HCT116 (cell line): ENCODE data around the gene TSKU.

Source experiments
- CTCF ChIP-seq, 3 experiments: fragments of 200-600 bp in 1 of 3; sonication (generic) in 1 of 3; IDR thresholded peaks in 2 of 3; conservative IDR thresholded peaks in 1 of 3; 2 replicates each; pipeline ENCODE4 v1.5.1; 2012 to 2017; ENCODE audit warnings: low read depth in 2 of 3, low read length in 2 of 3, antibody characterized with exemption in 1 of 3, borderline replicate concordance in 1 of 3, control low read depth in 1 of 3, mild to moderate bottlenecking in 1 of 3, mixed read lengths in 1 of 3, mixed run types in 1 of 3, moderate library complexity in 1 of 3; ENCODE audit not compliant: insufficient read depth in 1 of 3
- TF ChIP-seq, protein P1 (sequence below): IDR thresholded peaks from 2 replicates; pipeline ENCODE4 v1.6.1; 2012; ENCODE audit warnings: low read depth

GRCh38 chr11:76786016-76786415 lies 2.9 kb downstream of the TSKU start:
- no peak for TF ChIP-seq CTCF (IDR thresholded peaks at IDR 0.05 in 2 of 3, conservative IDR thresholded peaks at IDR 0.05 in 1 of 3; ENCODE audit: borderline replicate concordance in 1 of 3, insufficient read depth in 1 of 3, low read depth in 2 of 3, low read length in 2 of 3)
- TF ChIP-seq, protein P1, sequence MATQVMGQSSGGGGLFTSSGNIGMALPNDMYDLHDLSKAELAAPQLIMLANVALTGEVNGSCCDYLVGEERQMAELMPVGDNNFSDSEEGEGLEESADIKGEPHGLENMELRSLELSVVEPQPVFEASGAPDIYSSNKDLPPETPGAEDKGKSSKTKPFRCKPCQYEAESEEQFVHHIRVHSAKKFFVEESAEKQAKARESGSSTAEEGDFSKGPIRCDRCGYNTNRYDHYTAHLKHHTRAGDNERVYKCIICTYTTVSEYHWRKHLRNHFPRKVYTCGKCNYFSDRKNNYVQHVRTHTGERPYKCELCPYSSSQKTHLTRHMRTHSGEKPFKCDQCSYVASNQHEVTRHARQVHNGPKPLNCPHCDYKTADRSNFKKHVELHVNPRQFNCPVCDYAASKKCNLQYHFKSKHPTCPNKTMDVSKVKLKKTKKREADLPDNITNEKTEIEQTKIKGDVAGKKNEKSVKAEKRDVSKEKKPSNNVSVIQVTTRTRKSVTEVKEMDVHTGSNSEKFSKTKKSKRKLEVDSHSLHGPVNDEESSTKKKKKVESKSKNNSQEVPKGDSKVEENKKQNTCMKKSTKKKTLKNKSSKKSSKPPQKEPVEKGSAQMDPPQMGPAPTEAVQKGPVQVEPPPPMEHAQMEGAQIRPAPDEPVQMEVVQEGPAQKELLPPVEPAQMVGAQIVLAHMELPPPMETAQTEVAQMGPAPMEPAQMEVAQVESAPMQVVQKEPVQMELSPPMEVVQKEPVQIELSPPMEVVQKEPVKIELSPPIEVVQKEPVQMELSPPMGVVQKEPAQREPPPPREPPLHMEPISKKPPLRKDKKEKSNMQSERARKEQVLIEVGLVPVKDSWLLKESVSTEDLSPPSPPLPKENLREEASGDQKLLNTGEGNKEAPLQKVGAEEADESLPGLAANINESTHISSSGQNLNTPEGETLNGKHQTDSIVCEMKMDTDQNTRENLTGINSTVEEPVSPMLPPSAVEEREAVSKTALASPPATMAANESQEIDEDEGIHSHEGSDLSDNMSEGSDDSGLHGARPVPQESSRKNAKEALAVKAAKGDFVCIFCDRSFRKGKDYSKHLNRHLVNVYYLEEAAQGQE = no peak
